Chondrocyte (in vitro differentiated cells): ENCODE measurements around the gene ACTG2. TPM values are rescaled to one million over a fixed set of nuclear protein-coding genes. Genes with fewer than 3 reads are reported as not detected.
A peak's percentile ranks its signal among the peaks of the same experiment; 100 is the strongest.
"Not testable (repeated sequence)": the region's sequence is repeated elsewhere in the genome, so short reads cannot be mapped to it uniquely, and the experiment has no call there.

ENCODE experiments used
- DNase-seq: peaks from one replicate; pipeline ENCODE4 v3.0.0; 2021; ENCODE audit warnings: mixed read lengths, low spot score
- H3K27ac Mint-ChIP-seq: one replicate; pipeline ENCODE4 v1.8.0; 2021; ENCODE audit warnings: mild to moderate bottlenecking, moderate library complexity, mixed read lengths; ENCODE audit not compliant: unreplicated experiment
- H3K27me3 Mint-ChIP-seq: 2 replicates; pipeline ENCODE4 v1.8.0; 2021; ENCODE audit warnings: low read depth, mixed read lengths
- H3K36me3 Mint-ChIP-seq: 2 replicates; pipeline ENCODE4 v1.8.0; 2021; ENCODE audit warnings: low read depth, mixed read lengths
- H3K4me1 Mint-ChIP-seq: 2 replicates; pipeline ENCODE4 v1.8.0; 2021; ENCODE audit warnings: low read depth, mild to moderate bottlenecking, mixed read lengths
- H3K4me3 Mint-ChIP-seq: one replicate; pipeline ENCODE4 v1.8.0; 2021; ENCODE audit warnings: mild to moderate bottlenecking, moderate library complexity, mixed read lengths; ENCODE audit not compliant: unreplicated experiment
- H3K9me3 Mint-ChIP-seq: 2 replicates; pipeline ENCODE4 v1.8.0; 2021; ENCODE audit warnings: low read depth, mixed read lengths
- total RNA-seq: library from RNA; stranded (reverse); gene quantifications from 3 replicates; pipeline ENCODE4 v1.2.1, GENCODE V29; 2021
- TF ChIP-seq, protein P1 (sequence below): fragments of 200-600 bp; sonication (generic); IDR thresholded peaks from 2 replicates; pipeline ENCODE4 v1.5.0; 2021; ENCODE audit warnings: antibody characterized with exemption, mild to moderate bottlenecking, moderate library complexity

Gene ACTG2
- total RNA-seq, 1 donor from 2014 or later: 1,480 TPM

DNA sequence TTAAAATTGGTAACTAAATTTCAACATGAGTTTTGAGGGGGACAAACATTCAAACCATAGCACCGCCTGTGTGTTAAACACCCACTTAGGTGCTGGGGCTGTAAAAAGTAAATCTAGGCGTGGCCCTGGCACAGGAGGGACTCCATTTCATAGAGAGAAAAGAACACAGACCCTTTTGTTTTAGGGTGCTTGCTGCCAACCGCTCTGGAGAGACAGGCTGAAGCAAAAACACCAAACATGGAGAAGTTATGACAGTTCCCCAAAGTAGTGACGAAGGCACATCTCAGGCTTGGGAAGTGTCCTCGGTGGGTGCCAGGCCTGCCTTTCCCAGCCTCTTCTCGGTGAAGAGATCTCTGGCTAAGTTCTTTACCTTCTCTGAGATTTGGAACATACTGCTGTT is 5.1 kb downstream of the ACTG2 start:
- Mint-ChIP-seq H3K27me3 (no peaks in the 10 kb centered on the region), H3K9me3 (no peaks in the 10 kb centered on the region), H3K27ac (peak overlapping the region; percentile 95), H3K36me3 (peaks cover 38% of the 10 kb centered on the region), H3K4me3 (peak overlapping the region; percentile 93), H3K4me1 (peaks cover 90% of the 10 kb centered on the region)
- TF ChIP-seq, protein P1, sequence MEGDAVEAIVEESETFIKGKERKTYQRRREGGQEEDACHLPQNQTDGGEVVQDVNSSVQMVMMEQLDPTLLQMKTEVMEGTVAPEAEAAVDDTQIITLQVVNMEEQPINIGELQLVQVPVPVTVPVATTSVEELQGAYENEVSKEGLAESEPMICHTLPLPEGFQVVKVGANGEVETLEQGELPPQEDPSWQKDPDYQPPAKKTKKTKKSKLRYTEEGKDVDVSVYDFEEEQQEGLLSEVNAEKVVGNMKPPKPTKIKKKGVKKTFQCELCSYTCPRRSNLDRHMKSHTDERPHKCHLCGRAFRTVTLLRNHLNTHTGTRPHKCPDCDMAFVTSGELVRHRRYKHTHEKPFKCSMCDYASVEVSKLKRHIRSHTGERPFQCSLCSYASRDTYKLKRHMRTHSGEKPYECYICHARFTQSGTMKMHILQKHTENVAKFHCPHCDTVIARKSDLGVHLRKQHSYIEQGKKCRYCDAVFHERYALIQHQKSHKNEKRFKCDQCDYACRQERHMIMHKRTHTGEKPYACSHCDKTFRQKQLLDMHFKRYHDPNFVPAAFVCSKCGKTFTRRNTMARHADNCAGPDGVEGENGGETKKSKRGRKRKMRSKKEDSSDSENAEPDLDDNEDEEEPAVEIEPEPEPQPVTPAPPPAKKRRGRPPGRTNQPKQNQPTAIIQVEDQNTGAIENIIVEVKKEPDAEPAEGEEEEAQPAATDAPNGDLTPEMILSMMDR: no peak
- DNase-seq: no peak

DNA sequence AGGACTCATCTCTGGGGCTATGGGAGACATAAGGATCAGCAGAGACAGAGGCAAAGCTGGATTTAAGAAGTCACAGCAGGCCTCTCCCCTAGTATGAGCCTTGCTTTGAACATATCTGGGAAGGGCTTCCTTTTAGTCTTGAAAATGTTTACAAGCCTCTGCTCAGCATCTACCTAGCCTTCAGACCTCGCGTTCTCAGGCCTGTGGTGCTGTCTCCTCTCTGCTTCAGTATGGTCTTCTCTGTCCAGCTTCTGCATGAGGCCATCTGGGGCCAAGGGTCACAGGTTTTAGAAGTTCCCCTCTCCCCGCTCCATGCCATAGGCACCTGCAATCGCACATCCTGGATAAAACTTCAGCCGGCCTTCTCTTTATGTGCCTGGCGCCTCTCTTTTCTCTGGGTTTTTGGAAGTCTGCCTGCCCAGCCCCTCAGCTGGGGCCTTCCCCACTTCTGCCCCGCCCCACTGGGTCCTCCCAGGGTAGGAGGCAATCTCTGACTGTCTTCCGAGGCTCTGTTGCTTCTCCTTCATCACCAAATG is 7.1 kb downstream of the ACTG2 start:
- peak overlapping the region; percentile 74 for H3K27ac Mint-ChIP-seq
- peaks cover 35% of the 10 kb centered on the region for H3K36me3 Mint-ChIP-seq
- peak overlapping the region; percentile 33 for H3K4me3 Mint-ChIP-seq
- DNase-seq: no peak
- H3K4me1 Mint-ChIP-seq: peaks cover 73% of the 10 kb centered on the region
- H3K27me3 Mint-ChIP-seq: no peaks in the 10 kb centered on the region
- H3K9me3 Mint-ChIP-seq: no peaks in the 10 kb centered on the region
- TF ChIP-seq, protein P1: no peak

DNA sequence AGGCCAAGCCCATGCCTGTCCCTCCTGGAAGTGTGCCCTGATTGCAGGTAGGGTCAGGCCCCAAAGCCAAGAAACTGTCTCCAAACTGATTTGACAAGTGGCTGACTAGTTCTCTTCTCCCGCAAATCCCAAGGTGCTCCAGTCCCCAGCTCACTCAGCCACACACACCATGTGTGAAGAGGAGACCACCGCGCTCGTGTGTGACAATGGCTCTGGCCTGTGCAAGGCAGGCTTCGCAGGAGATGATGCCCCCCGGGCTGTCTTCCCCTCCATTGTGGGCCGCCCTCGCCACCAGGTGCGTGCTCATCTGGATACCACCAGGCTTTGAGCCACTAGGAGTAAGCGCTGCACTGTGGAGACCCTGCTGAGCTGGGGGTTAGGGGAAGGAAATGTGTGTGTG is 8.3 kb downstream of the ACTG2 start:
- Mint-ChIP-seq H3K27ac (peak overlapping the region; percentile 23), H3K9me3 (no peaks in the 10 kb centered on the region), H3K4me3 (no peak overlapping the region), H3K36me3 (peaks cover 35% of the 10 kb centered on the region), H3K27me3 (no peaks in the 10 kb centered on the region), H3K4me1 (peaks cover 60% of the 10 kb centered on the region)
- TF ChIP-seq, protein P1: no peak
- DNase-seq: no peak

DNA sequence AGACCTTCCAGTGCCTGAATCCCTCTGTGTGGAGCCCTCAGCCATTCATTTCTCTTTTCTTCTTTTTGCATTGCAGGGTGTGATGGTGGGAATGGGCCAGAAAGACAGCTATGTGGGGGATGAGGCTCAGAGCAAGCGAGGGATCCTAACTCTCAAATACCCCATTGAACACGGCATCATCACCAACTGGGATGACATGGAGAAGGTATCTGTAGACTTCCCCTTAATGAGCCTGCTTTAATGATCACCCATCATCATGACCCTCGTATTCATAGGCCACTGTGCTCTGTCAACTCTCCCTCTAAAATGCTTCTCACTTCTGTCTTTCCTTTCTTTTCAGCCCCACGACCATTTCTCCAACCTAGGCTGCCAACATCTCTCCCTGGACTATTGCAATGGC is 9.5 kb downstream of the ACTG2 start:
- H3K36me3 Mint-ChIP-seq: peaks cover 34% of the 10 kb centered on the region
- H3K27ac Mint-ChIP-seq: peak overlapping the region; percentile 63
- H3K9me3 Mint-ChIP-seq: no peaks in the 10 kb centered on the region
- no peak overlapping the region for H3K4me3 Mint-ChIP-seq
- H3K27me3 Mint-ChIP-seq: no peaks in the 10 kb centered on the region
- H3K4me1 Mint-ChIP-seq: peaks cover 53% of the 10 kb centered on the region
- TF ChIP-seq, protein P1: no peak
- no peak for DNase-seq

DNA sequence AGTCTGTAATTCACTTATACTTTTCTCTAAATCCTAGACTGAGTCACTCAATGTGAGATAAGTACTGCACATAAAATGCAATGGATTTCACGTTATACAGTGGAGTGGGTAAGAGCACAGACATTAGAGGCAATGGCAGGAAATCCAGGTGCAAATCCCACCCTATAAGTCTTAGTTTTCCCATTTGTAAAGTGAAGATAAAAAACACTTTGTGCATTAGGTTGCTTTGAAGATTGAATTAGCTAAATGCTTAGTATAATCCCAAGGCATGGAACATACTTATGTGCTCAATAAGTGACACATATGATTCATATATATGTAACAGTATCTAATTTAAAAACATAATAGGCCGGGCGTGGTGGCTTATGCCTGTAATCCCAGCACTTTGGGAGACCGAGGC is 10.5 kb downstream of the ACTG2 start:
- TF ChIP-seq, protein P1: no peak
- peaks cover 53% of the 10 kb centered on the region for H3K4me1 Mint-ChIP-seq
- H3K9me3 Mint-ChIP-seq: no peaks in the 10 kb centered on the region
- H3K36me3 Mint-ChIP-seq: peaks cover 29% of the 10 kb centered on the region
- H3K27ac Mint-ChIP-seq: no peak overlapping the region
- H3K4me3 Mint-ChIP-seq: no peak overlapping the region
- H3K27me3 Mint-ChIP-seq: no peaks in the 10 kb centered on the region
- DNase-seq: no peak

DNA sequence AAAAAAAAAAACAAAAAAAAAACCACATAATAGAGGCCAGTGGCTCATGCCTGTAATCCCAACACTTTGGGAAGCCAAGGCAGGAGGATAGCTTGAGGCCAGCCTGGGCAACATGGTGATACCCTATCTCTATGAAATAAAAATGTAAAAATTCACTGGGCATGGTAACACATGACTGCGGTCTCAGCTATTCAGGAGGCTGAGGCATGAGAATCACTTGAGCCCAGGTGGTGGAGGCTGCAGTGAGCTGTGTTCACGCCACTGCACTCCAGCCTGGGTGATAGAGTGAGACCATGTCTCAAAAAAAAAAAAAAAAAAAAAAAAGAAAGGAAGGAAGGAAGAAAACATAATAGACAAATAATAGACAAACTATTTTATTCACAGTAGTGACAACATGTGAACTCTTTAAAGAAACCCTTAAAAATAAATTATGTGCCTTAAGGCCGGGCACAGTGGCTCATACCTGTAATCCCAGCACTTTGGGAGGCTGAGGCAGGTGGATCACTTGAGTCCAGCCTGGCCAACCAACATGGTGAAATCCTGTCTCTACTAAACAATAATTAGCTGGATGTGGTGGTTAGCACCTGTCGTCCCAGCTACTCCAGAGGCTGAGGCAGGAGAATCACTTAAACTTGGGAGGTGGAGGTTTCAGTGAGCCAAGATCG is 11.3 kb downstream of the ACTG2 start:
- H3K36me3 Mint-ChIP-seq: peaks cover 34% of the 10 kb centered on the region
- not testable (repeated sequence) for H3K27me3 Mint-ChIP-seq, DNase-seq, H3K4me3 Mint-ChIP-seq, H3K9me3 Mint-ChIP-seq
- H3K27ac Mint-ChIP-seq: peak overlapping the region; percentile 51
- peaks cover 59% of the 10 kb centered on the region for H3K4me1 Mint-ChIP-seq
